ENCODE data around the gene JAZF1.

- no peak for TF ChIP-seq POLR2A (IDR thresholded peaks at IDR 0.05; ENCODE audit: borderline replicate concordance, extremely low read depth, insufficient read depth, insufficient read length)
- TF ChIP-seq, protein P1, sequence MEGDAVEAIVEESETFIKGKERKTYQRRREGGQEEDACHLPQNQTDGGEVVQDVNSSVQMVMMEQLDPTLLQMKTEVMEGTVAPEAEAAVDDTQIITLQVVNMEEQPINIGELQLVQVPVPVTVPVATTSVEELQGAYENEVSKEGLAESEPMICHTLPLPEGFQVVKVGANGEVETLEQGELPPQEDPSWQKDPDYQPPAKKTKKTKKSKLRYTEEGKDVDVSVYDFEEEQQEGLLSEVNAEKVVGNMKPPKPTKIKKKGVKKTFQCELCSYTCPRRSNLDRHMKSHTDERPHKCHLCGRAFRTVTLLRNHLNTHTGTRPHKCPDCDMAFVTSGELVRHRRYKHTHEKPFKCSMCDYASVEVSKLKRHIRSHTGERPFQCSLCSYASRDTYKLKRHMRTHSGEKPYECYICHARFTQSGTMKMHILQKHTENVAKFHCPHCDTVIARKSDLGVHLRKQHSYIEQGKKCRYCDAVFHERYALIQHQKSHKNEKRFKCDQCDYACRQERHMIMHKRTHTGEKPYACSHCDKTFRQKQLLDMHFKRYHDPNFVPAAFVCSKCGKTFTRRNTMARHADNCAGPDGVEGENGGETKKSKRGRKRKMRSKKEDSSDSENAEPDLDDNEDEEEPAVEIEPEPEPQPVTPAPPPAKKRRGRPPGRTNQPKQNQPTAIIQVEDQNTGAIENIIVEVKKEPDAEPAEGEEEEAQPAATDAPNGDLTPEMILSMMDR (IDR thresholded peaks at IDR 0.05 in 2 of 3, conservative IDR thresholded peaks at IDR 0.05 in 1 of 3; ENCODE audit: borderline replicate concordance in 1 of 3, insufficient read depth in 1 of 3, low read depth in 2 of 3, low read length in 2 of 3), result no peak
- TF ChIP-seq ZNF274 (IDR thresholded peaks at IDR 0.05; ENCODE audit: low read depth, low read length), result no peak
- TF ChIP-seq RAD21 (IDR thresholded peaks at IDR 0.05; ENCODE audit: low read depth), result no peak
- TF ChIP-seq ZFX (IDR thresholded peaks at IDR 0.05), result no peak
- no peak for TF ChIP-seq POLR2AphosphoS5 (IDR thresholded peaks at IDR 0.05; ENCODE audit: low read depth, low read length)
Measured at GRCh38 chr7:28166982-28167715, 13.4 kb downstream of the JAZF1 start.
